SK-N-SH (cell line): ENCODE data around the gene ZGLP1. TPM values are rescaled to one million over a fixed set of nuclear protein-coding genes. Genes with fewer than 3 reads are reported as not detected.
A peak's percentile ranks its signal among the peaks of the same experiment; 100 is the strongest.

Source experiments
- CTCF ChIA-PET: fragments of 300-600, 350-600 bp; formaldehyde crosslinking; extraction: SDS; loops from one replicate; lab custom pipeline; 2021; lab: Yijun Ruan, JAX
- POLR2A ChIA-PET: fragments of 350-600 bp; sonication (Branson Sonifier 250); formaldehyde crosslinking; extraction: SDS; loops from one replicate; lab custom pipeline; 2020; ENCODE audit warnings: antibody characterized with exemption, inconsistent platforms; lab: Yijun Ruan, JAX
- DNase-seq: peaks from one replicate; pipeline ENCODE4 v3.0.0; 2012
- H2AFZ ChIP-seq: fragments of 200-600 bp; sonication (generic); 2 replicates; pipeline ENCODE4 v1.8.1; 2016; ENCODE audit warnings: antibody characterized with exemption, mild to moderate bottlenecking, low read depth
- H3F3A ChIP-seq: fragments of 200-600 bp; sonication (generic); replicated peaks from 2 replicates; pipeline ENCODE3; 2016; ENCODE audit warnings: antibody characterized with exemption, mild to moderate bottlenecking; ENCODE audit not compliant: insufficient read depth
- H3K27ac ChIP-seq, 2 experiments: fragments of 200-500 bp in 1 of 2; fragments of 200-600 bp in 1 of 2; sonication (Bioruptor generic) in 1 of 2; sonication (generic), shearing (Covaris generic) in 1 of 2; 2 replicates each; pipeline versions ENCODE4 v1.5.1 to v1.6.1; 2014 to 2016; ENCODE audit warnings: low read depth in 2 of 2, inconsistent platforms in 1 of 2, low read length in 1 of 2, mild to moderate bottlenecking in 1 of 2, mixed read lengths in 1 of 2
- H3K27me3 ChIP-seq: fragments of 200-600 bp; sonication (generic), shearing (Covaris generic); 2 replicates; pipeline ENCODE4 v1.6.1; 2016; ENCODE audit warnings: mixed run types; ENCODE audit not compliant: insufficient read depth
- H3K36me3 ChIP-seq, 2 experiments: fragments of 200-500 bp in 1 of 2; fragments of 200-600 bp in 1 of 2; sonication (Bioruptor generic) in 1 of 2; sonication (generic) in 1 of 2; replicated peaks in 1 of 2; 2 replicates each; pipeline versions ENCODE3 to v1.5.1; 2014 to 2016; ENCODE audit warnings: low read length in 1 of 2, mild to moderate bottlenecking in 1 of 2; ENCODE audit not compliant: insufficient read depth in 2 of 2, control insufficient read depth in 1 of 2
- H3K4me1 ChIP-seq, 2 experiments: fragments of 200-500 bp in 1 of 2; fragments of 200-600 bp in 1 of 2; sonication (Bioruptor generic) in 1 of 2; sonication (generic), shearing (Covaris generic) in 1 of 2; 2 replicates each; pipeline versions ENCODE4 v1.5.1 to v1.6.1; 2014 to 2016; ENCODE audit warnings: low read depth in 1 of 2, low read length in 1 of 2, mixed run types in 1 of 2; ENCODE audit not compliant: insufficient read depth in 2 of 2, control insufficient read depth in 1 of 2
- H3K4me2 ChIP-seq: fragments of 200-600 bp; sonication (generic), shearing (Covaris generic); 2 replicates; pipeline ENCODE4 v1.6.1; 2017; ENCODE audit warnings: mixed run types
- H3K4me3 ChIP-seq, 2 experiments: fragments of 200-500 bp in 1 of 2; fragments of 200-600 bp in 1 of 2; sonication (Bioruptor generic) in 1 of 2; sonication (generic), shearing (Covaris generic) in 1 of 2; 2 replicates each; pipeline versions ENCODE4 v1.5.1 to v1.8.1; 2014 to 2016; ENCODE audit warnings: low read depth in 2 of 2, inconsistent platforms in 1 of 2, low read length in 1 of 2, mild to moderate bottlenecking in 1 of 2, mixed read lengths in 1 of 2, moderate library complexity in 1 of 2
- H3K79me2 ChIP-seq: fragments of 200-600 bp; sonication (generic); 2 replicates; pipeline ENCODE4 v1.8.1; 2017; ENCODE audit warnings: mild to moderate bottlenecking; ENCODE audit not compliant: insufficient read depth
- H3K9ac ChIP-seq: fragments of 200-600 bp; sonication (generic); 2 replicates; pipeline ENCODE4 v1.6.1; 2017; ENCODE audit warnings: mixed run types
- H3K9me2 ChIP-seq: fragments of 200-600 bp; sonication (generic); 2 replicates; pipeline ENCODE4 v1.6.1; 2017; ENCODE audit warnings: mixed run types
- H3K9me3 ChIP-seq: fragments of 200-600 bp; sonication (generic); 2 replicates; pipeline ENCODE4 v1.6.1; 2017; ENCODE audit warnings: mixed run types, mild to moderate bottlenecking, moderate library complexity
- H4K20me1 ChIP-seq: fragments of 200-600 bp; sonication (generic); 2 replicates; pipeline ENCODE4 v1.6.1; 2017; ENCODE audit warnings: mild to moderate bottlenecking, mixed run types; ENCODE audit not compliant: insufficient read depth
- CHD2 ChIP-seq: fragments of 150-350 bp; IDR thresholded peaks from 2 replicates; pipeline ENCODE4 v1.6.1; 2018; ENCODE audit warnings: low read length; ENCODE audit not compliant: partially characterized antibody
- FOXJ3 ChIP-seq: sonication (generic); formaldehyde crosslinking; IDR thresholded peaks from 2 replicates; pipeline ENCODE4 v1.5.1; 2020; ENCODE audit warnings: mild to moderate bottlenecking, missing genetic modification reagents
- IRF3 ChIP-seq: fragments of 150-350 bp; IDR thresholded peaks from 2 replicates; pipeline ENCODE4 v1.6.1; 2016; ENCODE audit warnings: mild to moderate bottlenecking, low read depth, low read length
- JUND ChIP-seq: IDR thresholded peaks from 2 replicates; pipeline ENCODE4 v1.4.0; 2012
- MAX ChIP-seq: IDR thresholded peaks from 2 replicates; pipeline ENCODE4 v1.4.0; 2012; ENCODE audit warnings: low read depth
- NFIC ChIP-seq: IDR thresholded peaks from 2 replicates; pipeline ENCODE4 v1.4.0; 2012; ENCODE audit warnings: borderline replicate concordance
- NRF1 ChIP-seq: IDR thresholded peaks from 2 replicates; pipeline ENCODE4 v1.6.1; 2012; ENCODE audit warnings: low read depth, mild to moderate bottlenecking, low read length
- POLR2AphosphoS5 ChIP-seq: IDR thresholded peaks from 2 replicates; pipeline ENCODE4 v1.6.1; 2012; ENCODE audit warnings: low read depth, low read length
- RAD21 ChIP-seq: IDR thresholded peaks from 2 replicates; pipeline ENCODE4 v1.6.1; 2012; ENCODE audit warnings: mild to moderate bottlenecking, low read length
- RCOR1 ChIP-seq: fragments of 150-350 bp; IDR thresholded peaks from 2 replicates; pipeline ENCODE4 v1.6.1; 2017; ENCODE audit warnings: antibody characterized with exemption, low read length
- RXRA ChIP-seq: IDR thresholded peaks from 2 replicates; pipeline ENCODE4 v1.4.0; 2012; ENCODE audit warnings: low read depth, mild to moderate bottlenecking, borderline replicate concordance
- SIN3A ChIP-seq: IDR thresholded peaks from 2 replicates; pipeline ENCODE4 v1.6.1; 2012; ENCODE audit warnings: low read depth, mild to moderate bottlenecking, low read length, moderate library complexity, borderline replicate concordance
- SMC3 ChIP-seq: IDR thresholded peaks from 2 replicates; pipeline ENCODE4 v1.6.1; 2012; ENCODE audit warnings: low read depth, low read length, improper control_type of control experiment
- TCF12 ChIP-seq: IDR thresholded peaks from 2 replicates; pipeline ENCODE4 v1.4.0; 2012
- USF1 ChIP-seq: IDR thresholded peaks from 2 replicates; pipeline ENCODE4 v1.4.0; 2012; ENCODE audit warnings: low read depth, borderline replicate concordance
- YY1 ChIP-seq: IDR thresholded peaks from 2 replicates; pipeline ENCODE4 v1.4.0; 2012; ENCODE audit warnings: low read depth, mild to moderate bottlenecking
- whole genome bisulfite sequencing: methylation state at CpG from one replicate; pipeline ENCODE4 v1.1.6; 2017; ENCODE audit warnings: low lambda C conversion rate; 5-methylcytosine and 5-hydroxymethylcytosine counted together
- polyA plus RNA-seq, 3 experiments: library from polyadenylated mRNA; depleted of rRNA; stranded (reverse); fragments of >200 nt; gene quantifications; 2 replicates each; pipeline ENCODE4 v1.2.3, GENCODE V29; 2012

Gene ZGLP1
- polyA plus RNA-seq, 1 of the 3 experiments (the other 2 are of a cell fraction) = 1.8 TPM

DNA sequence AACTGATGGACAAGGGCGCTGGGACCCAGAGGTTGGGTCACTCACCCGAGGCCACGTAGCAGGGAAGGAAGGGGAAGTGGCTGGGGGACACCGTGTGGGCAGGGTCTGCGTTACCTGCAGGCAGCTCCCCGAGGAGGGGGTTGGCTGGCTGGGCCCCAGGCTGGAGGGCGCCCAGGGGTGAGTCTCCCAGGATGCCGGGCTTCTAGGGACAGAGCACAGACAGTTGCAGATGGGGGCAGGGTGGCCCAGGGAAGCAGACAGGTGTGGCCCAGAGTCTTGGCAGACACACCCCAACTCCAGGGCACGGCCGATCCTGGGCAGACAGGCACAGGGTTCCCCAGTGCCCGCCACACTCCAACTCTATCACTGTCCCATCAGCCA lies 11.8 kb upstream of the ZGLP1 start:
- Histone ChIP-seq H4K20me1 (no peaks in the 10 kb centered on the region), H3K79me2 (0 out of 2 replicates have a peak, but pooled peaks cover 7% of the 10 kb centered on the region), H3K36me3 (peaks cover 9 to 44% of the 10 kb centered on the region in 2 experiments), H3K9me3 (no peaks in the 10 kb centered on the region), H3K27me3 (no peaks in the 10 kb centered on the region), H3K4me2 (no peak overlapping the region), H3K4me1 (peaks cover 0 to 6% of the 10 kb centered on the region in 2 experiments; a peak in 1 of 4 replicates), H3F3A (peaks cover 6% of the 10 kb centered on the region), H3K27ac (no peak overlapping the region), H3K9ac (no peak overlapping the region), H2AFZ (no peak overlapping the region), H3K4me3 (no peak overlapping the region), H3K9me2 (no peaks in the 10 kb centered on the region)
- peak; percentile 22 for DNase-seq
- ChIA-PET CTCF (interaction anchor here (0.7 to 1.5 kb wide), 3 partner anchors 56 to 95 kb away, joined by 3 to 4 read pairs (median 4); no protein-coding TSS in a partner anchor), POLR2A (interaction anchor here (1.4 kb wide), 1 partner anchor 13 kb away, joined by 4 read pairs; no protein-coding TSS in a partner anchor)
- 97% methylated on average over 7 of the region's 11 CpGs for WGBS
- TF ChIP-seq SMC3 = no peak
- no peak for TF ChIP-seq USF1
- TF ChIP-seq FOXJ3 (CRISPR knock-in tag) = no peak
- no peak for TF ChIP-seq POLR2AphosphoS5
- no peak for TF ChIP-seq NRF1
- TF ChIP-seq JUND = no peak

- Histone ChIP-seq H2AFZ (no peak overlapping the region), H3K36me3 (peaks cover 5 to 41% of the 10 kb centered on the region in 2 experiments), H3K9ac (no peak overlapping the region), H3K27me3 (no peaks in the 10 kb centered on the region), H3F3A (peaks cover 6% of the 10 kb centered on the region), H3K4me1 (peaks cover 0 to 12% of the 10 kb centered on the region in 2 experiments; a peak in 1 of 4 replicates), H3K27ac (no peak overlapping the region), H3K79me2 (0 out of 2 replicates have a peak, but pooled peaks cover 1% of the 10 kb centered on the region), H4K20me1 (no peaks in the 10 kb centered on the region), H3K9me3 (no peaks in the 10 kb centered on the region), H3K9me2 (no peaks in the 10 kb centered on the region), H3K4me2 (no peak overlapping the region), H3K4me3 (no peak overlapping the region)
- TF ChIP-seq RCOR1 (no peak), TCF12 (no peak), MAX (no peak), YY1 (no peak), RAD21 (no peak), RXRA (no peak), NFIC (no peak), IRF3 (no peak), SIN3A (no peak), CHD2 (no peak)
- 90% methylated on average over 12 of the region's 32 CpGs for WGBS
- ChIA-PET CTCF (interaction anchor here (0.7 to 1.5 kb wide), 4 partner anchors 55 to 95 kb away, joined by 3 to 4 read pairs (median 4); no protein-coding TSS in a partner anchor), POLR2A (interaction anchor here (0.8 to 1.4 kb wide), 2 partner anchors 13 to 70 kb away, joined by 3 to 4 read pairs; no protein-coding TSS in a partner anchor)
- no peak for DNase-seq
Measured at GRCh38 chr19:10320602-10321416, 11.2 kb upstream of the ZGLP1 start.
